ENCODE measurements around the gene SH3PXD2B.
A peak's percentile ranks its signal among the peaks of the same experiment; 100 is the strongest.
"Not testable (repeated sequence)": the region's sequence is repeated elsewhere in the genome, so short reads cannot be mapped to it uniquely, and the experiment has no call there.

The SH3PXD2B gene

DNA sequence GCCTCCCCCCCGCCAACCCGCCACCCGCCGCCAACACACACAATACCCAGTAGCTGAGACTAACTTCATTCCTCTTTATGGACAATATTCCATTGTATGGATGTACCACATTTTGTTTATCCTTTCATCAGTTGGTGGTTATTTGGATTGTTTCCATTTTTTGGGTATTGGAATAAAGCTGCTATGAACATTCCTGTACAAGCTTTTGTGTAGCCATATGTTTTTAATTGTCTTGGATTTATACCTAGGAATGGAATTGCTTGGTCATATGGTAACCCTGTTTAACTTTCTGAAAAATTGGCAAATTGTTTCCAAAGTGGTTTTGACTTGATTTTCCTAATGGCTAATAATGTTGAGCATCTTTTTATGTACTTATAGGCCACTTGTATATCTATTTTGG lies 165.9 kb downstream of the SH3PXD2B start:
- no peak for DNase-seq

DNA sequence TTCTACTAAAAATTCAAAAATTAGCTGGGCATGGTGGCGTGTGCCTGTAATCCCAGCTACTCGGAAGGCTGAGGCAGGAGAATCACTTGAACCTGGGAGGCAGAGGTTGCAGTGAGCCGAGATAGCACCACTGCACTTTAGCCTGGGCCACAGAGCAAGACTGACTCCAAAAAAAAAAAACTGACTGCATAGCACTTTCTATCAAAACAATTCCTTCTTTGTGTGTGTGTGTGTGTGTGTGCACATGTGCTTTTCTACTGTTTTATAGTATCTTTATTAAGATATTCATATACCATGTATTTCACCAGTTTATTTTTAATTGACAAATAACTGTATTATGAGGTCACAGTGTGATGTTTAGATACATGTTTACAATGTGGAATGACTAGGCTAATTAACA lies 167.2 kb downstream of the SH3PXD2B start:
- not testable (repeated sequence) for DNase-seq

DNA sequence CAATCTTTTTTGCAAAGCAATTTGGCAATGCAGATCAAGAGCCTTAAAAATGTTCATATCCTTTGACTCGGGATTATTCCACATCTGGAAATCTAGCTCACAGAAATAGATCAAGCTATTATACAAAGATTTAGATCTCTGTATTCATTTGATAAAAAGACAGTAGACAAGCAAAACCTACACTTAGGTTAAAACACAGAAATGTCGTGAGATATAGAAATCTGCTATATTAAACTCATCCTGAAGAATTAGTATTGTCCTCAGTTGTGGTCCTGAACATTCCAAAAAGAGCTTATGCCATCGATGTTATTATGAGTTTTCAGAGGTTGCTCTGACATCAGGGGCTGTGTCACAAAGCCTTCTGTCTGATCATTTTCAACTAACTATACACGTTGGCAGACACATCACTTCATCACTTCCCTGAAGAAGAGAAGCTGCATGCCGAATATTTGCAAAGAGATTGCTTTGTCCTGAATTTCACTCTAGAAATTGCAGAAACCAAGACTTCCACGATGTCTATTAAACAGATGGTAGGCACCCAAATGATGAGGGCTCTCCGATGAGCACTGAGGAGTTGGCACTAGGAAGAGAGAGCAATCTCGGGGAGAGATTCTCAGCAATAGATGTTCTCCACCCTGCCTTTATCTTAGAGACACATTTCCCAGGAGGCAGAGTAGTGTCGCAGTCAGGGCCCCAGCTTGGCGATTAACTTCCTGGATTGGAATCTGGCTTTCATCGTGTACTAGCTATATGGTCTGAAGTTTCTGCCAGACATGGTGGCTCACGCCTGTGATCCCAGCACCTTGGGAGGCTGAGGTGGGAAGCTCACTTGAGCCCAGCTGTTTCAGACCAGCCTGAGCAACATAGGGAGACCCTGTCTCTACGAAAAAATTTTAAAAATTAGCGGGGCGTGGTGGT lies 168.8 kb downstream of the SH3PXD2B start:
- no peak for DNase-seq

DNA sequence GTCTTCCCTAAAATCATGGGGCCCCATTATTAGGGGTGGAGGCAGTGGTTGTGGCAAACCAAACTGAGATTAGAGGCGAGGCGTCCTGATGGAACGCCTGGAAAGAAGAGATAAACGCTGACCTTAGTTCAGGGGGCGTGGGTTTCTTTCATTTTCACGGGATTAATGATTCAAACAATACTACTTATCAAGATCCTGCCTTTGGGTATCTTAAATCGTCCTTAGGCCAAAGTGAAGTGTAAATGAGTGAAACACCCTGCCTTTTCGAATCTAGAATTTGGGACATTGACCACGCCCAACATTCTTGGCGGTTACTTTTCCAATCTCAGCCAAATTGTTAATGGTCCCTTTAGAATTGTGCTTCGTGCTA lies 169.7 kb downstream of the SH3PXD2B start:
- peak; percentile 42 for DNase-seq

DNA sequence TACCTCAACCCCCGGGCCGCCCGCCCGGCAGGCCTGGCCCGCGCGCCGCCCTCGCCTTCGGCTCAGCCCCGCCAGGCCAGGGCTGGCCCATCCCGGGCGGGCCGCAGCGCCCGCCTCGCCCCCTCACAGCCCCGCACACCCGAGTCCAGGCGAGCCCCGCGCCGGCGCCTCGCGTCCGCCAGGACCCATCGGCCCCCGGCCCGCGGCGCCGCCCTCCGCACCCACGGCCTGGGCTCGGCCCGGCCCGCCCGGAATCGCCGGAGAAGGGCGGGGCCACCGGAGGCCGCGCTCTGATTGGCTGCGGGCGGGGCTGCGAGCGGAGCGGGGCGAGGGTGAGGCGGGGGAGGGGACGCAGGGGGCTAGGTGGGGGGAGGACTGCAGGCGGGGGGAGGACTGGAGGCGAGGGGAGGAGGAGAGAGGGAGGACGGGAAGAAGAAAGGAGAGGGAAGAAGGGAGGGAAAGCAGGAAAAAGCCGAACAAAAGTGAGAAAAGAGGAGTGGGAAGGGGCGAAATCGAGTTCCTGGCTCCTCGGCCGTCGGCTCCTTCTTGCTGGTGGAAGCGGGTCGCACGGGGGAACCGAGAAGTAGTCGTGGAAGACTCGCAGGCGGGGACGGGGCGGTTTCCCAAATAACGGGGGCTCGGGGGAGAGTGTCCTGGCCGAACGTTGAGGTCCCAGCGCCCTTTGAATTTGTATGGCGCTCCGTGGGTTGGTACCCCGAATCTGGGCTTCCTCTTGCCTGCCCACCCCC lies 170.3 kb downstream of the SH3PXD2B start:
- peak; percentile 94 for DNase-seq

DNA sequence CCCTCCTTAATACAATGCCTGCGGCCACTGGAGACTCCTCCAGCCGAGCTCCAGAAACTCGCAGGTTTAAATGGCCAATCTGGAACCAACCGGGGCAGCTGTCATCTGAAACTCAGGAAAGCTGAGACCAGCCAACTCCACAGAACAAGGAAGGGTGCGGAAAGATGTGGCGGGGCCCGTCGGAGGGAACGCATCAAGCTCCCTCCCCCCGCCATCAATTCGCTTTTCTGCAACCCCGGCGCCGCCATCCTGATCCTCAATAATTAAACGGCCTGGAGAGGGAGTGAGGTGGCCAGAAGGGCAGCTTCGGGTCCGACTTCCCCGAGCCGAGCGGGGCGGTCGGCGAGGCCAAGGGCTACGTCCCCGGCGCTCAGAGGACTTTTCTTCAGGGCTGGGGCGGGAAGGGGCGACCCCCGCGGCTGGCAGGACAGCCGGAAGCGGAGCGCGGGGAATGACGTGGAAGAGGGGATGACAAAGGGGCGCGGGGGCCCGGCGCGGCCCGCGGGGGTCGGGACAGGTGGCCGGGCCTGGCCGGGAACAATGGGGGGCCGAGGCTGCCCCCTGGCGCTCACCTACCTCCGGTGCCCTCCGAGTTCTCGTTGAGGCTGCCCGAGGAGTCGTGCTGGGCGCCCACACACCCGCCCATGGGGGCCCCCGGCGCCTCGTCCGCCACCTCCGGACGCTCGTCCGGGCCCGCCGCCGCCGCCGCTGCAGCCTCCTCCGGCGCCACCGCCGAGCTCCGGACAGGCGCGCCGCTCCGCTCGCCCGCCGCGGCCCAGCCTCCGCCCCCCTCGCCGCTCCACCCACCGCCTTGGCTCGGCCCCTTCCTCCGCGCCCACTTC lies 171.1 kb downstream of the SH3PXD2B start, which contains the start of gene UBTD2:
Gene UBTD2 (minus strand): TSS at position 745 of the 842 bp plus-strand sequence. CDS start 99 bp downstream, at position 646.
- DNase-seq, result peak; percentile 94

DNA sequence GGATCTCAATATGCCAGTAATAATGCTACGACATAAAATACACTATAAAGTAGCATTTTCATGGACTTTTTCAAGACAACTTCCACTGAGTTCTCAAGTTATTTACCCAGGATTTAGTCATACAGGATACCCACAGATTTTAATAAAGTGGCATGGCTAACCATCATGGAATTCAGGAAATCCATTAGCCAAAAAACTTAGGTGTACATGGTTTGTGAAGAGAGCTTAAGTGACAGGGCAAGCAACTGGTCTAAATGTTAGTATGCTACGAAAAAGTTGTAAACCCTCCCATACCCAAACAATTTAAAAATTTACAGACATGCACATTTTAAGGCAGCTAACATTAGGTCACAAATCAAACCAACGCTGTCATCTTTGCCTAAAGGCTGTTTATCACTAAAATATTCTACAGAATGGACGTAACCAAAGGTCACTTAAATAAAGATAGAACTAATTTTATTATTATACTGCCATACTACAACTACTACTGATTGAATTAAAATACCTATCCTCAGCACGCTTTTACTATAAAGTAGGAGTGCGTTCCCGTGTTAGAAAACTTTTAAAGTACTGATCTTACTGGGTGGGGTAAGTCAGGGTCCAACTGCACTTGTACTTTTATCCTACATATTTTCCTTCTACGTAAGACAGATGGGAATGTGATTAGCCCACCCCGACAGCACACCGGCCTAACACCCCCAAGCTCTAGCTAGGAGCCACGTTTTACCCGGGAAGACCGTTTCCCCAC lies 171.9 kb downstream of the SH3PXD2B start:
- DNase-seq, result peak; percentile 23

DNA sequence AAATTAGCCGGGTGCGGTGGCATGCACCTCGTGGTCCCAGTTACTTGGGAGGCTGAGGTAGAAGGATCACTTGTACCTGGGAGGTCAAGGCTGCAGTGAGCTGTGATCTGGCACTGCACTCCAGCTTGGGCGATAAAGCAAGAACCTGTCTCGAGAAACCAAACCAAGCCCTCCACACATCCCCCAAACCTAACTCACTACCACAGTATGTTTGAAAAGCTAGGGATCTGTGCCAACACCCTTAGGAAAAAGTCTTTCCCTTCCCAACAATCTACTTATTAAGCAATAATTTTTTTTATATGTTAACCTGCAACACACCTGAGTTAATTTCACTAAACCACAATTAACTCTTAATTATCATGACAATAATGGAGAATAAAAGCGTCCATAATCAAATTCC lies 173.0 kb downstream of the SH3PXD2B start:
- peak; percentile 34 for DNase-seq

DNA sequence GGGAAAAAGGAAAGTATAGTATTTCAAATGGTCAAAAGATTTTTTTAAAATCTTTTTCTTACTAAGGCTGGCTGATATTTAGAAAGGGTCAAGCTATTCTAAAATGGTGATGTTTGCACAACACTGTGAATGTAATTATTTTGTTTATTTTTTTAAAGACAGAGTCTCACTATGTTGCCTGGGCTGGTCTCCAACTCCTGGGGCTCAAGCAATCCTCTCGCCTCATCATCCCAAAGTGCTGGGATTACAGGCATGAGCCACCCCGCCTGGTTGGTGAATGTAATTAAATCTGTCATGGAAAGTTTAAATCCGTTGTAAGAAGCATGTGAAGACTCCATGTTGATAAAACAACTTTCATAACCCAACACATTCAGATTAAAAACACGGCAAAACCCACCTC lies 173.4 kb downstream of the SH3PXD2B start:
- peak; percentile 47 for DNase-seq

DNA sequence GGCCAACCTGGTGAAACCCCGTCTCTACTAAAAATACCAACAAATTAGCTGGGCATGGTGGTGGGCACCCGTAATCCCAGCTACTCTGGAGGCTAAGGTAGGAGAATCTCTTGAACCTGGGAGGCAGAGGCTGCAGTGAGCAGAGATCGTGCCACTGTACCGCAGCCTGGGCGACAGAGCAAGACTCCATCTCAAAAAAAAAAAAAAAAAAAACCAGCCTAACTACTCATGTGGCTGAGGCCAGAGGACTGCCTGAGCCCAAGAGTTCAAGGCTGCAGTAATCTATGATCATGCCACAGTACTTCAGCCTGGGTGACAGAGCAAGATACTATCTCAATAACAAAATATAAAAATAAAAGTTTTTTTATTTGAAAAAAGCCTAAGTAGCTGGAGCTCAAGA lies 174.0 kb downstream of the SH3PXD2B start:
- DNase-seq, result no peak

DNA sequence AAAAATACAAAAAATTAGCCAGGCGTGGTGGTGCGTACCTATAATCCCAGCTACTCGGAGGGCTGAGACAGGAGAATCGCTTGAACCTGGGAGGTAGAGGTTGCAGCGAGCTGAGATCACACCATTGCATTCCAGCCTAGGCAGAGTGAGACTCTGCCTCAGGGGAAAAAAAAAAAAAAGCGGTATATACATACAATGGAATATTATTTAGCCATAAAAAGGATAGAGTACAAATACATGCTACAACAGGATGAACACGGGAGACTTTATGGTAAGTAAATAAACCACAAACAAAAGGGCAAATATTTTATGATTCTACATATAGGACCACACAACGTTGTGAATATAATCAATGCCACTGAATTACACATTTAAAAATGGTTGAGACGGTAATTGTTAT lies 176.0 kb downstream of the SH3PXD2B start:
- DNase-seq, result no peak

DNA sequence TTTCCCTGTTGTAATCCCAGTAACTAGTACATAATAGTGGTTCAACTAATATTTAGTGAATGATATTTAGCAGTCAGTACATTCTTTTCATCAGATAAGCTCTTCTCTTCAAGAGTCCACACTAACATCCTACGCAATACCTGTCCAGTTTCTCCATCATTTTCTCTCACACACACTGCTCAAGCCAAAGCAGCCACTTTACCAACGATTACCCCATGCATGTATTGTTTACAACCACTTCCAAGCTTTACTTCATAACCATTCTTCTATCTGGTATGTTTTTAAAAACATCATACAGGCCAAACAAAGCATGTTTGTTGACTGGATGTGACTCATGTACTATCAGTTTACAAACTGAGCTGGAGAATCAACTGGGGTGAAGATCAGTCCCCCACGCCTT lies 178.1 kb downstream of the SH3PXD2B start:
- DNase-seq, result no peak
